ENCODE data around the gene ESYT1.

Gene ESYT1

DNA sequence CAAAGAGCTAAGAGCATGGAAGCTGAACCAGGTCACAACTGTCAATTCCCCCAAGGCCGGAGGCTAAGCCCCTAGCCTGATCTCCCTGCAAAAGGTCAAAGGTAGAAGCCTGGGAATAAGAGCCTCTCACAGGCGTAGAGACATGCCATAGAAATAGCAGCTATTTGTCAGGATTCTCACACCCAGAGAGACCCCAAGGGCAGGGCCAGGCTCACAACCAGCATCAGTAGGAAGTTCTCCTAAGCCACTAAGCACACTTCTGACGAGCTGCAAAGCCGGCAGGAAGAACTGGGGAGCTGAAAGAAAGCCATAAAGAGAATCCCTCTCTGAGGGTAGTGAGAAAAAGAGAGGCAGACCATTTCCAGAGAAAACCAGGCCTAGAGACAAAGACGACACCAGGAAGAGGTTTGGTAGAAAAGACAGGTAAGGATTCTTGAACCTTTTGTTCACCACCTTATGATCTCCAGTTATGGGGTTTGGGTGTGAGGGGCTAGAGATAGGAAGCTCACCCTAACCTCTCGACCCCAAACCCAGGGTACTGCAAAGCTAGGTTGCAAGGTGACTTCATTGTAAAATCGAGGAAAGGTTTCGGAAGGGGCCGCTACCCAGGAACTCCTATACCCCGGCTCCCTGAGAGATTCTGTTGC lies 60.2 kb downstream of the ESYT1 start:
- no peak for DNase-seq (ENCODE audit: low read depth in 2 of 2)

DNA sequence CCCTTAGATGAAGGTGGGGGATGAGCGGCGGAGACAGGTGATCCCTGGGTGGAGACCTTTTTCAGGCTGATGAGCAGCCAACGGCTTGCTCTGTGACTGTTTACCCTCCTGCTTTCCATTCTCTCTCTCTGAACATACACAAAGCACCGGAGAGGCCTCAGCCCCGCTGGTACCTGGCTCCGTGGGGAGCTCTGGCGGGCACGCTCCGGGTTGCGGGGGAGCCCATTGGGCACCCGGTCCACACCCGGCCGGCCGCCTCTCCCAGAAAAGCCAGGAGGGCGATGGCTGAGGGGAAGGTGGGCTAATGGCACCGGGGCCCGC lies 60.7 kb downstream of the ESYT1 start:
- DNase-seq (ENCODE audit: low read depth in 2 of 2): no peak

GRCh38 chr12:56189099-56189917 lies 61.2 kb downstream of the ESYT1 start, which contains the start of gene SMARCC2:
SMARCC2 (minus strand) TSS chr12:56189483; CDS start chr12:56189461, 22 bp downstream.
- peak; percentile 58 to 71 for DNase-seq (ENCODE audit: low read depth in 2 of 2)

GRCh38 chr12:56189918-56190694 lies 62.0 kb downstream of the ESYT1 start:
- DNase-seq (ENCODE audit: low read depth in 2 of 2): peak; percentile 56 to 57

DNA sequence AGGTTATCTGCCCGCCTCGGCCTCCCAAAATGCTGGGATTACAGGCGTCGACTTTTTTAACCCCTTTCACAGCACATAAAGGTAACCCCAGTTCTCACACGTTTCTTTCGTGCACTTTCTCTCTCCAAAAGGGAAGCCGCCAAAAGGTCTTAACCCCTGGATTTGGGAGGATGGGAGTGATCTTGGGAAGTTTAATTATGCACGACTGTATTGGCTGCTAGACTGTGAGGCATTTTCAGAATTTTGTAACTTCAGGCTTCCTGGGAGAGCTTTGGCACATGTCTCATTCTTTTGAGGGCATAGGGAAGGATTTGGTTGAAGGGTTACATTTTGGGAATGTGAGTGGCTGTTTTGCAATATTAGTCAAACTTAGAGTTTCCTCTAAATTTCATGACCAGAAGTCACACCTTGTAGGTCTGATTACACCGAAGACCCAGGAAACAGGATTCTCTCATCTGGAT lies 62.7 kb downstream of the ESYT1 start:
- no peak for DNase-seq (ENCODE audit: low read depth in 2 of 2)

DNA sequence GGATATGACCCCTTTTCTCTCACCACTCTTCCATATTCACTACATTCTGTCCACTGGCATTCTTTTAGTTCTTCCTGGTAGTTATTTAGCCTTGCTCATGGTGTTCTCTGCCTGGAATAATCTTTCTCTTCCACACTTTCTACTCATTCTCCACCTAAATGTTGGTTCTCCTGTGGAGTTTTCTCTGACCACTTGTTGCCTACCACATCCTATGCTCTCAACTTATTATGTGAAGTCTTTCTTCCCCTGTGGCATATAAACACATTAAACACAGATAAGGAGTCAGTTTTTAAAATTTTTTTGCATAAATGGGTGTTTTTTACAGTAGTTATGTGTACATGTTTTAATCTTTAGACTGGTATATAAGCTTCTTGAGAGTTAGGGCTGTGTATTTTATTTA lies 64.5 kb downstream of the ESYT1 start:
- DNase-seq (ENCODE audit: low read depth in 2 of 2): no peak

DNA sequence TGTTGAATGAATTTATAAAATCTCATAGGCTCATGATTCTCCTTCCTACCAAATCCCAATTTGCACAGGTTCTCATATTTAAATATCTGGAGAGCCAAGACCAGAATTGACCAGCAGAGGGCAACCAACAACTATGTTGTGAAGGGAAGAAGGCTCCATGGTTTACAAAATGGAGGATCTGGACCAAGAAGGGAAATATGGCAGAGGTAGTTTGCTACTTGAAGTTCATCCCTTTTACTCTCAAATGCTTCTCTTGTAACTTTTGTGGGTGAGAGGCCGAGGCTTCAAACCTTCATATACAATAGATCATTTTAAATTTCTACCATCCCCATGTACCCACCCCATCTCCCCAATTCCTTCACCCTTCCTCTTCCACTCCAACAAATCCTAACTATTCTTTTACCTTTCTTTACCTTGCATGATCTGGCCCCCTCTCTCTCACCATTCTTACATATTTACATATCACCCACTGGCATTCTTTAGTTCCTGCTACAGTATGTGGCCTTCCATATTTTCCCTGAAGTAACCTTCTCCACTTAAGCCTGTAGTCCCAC lies 65.0 kb downstream of the ESYT1 start:
- DNase-seq (ENCODE audit: low read depth in 2 of 2): peak in 1 of 2 donors; percentile 57
